Prostate gland (tissue), 2 donors: ENCODE results near the gene MEX3C.

Experiments
- POLR2A ChIP-seq: fragments of 450-650 bp; IDR thresholded peaks from one replicate; pipeline ENCODE4 v1.6.1; 2016; ENCODE audit warnings: antibody characterized with exemption, mild to moderate bottlenecking
- TF ChIP-seq, protein P1 (sequence below), 4 experiments: fragments of 200-600 bp in 2 of 4; fragments of 450-650 bp in 2 of 4; sonication (generic) in 2 of 4; IDR thresholded peaks; 1 replicate in 3 of 4; 2 replicates in 1 of 4; pipeline ENCODE4 v1.5.1; 2016 to 2019; ENCODE audit warnings: antibody characterized with exemption in 4 of 4, mild to moderate bottlenecking in 2 of 4, moderate library complexity in 2 of 4

DNA sequence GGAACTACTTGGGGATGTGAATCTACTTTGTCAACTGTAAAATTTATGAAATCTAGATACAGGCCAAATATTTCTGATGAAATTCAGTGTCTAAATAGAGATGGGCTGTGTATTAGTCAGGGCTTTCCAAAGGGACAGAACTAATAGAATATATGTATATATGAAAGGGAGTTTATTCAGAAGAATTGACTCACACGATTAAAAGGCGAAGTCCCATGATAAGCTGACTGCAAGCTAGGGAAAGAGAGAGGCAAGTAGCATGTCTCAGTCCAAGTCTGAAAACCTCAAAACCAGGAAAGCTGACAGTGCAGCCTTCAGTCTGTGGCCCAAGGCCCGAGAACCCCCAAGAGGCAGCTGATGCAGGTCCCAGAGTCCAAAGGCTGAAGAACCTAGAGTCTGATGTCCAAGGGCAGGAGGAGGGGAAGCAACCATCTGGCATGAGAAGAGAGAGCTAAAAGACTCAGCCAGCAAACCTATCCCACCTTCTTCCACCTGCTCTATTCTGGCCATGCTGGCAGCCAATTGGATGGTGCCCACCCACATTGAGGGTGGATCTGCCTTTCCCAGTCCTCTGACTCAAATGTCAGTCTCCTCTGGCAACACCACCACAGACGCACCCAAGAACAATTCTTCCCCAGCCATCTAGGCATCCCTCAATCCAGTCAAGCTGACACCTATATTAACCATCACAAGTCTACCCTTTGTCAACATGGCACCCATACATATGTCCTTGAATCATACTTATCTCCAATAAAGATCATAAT, 29.3 kb upstream of the MEX3C start:
- TF ChIP-seq POLR2A = no peak
- TF ChIP-seq, protein P1, sequence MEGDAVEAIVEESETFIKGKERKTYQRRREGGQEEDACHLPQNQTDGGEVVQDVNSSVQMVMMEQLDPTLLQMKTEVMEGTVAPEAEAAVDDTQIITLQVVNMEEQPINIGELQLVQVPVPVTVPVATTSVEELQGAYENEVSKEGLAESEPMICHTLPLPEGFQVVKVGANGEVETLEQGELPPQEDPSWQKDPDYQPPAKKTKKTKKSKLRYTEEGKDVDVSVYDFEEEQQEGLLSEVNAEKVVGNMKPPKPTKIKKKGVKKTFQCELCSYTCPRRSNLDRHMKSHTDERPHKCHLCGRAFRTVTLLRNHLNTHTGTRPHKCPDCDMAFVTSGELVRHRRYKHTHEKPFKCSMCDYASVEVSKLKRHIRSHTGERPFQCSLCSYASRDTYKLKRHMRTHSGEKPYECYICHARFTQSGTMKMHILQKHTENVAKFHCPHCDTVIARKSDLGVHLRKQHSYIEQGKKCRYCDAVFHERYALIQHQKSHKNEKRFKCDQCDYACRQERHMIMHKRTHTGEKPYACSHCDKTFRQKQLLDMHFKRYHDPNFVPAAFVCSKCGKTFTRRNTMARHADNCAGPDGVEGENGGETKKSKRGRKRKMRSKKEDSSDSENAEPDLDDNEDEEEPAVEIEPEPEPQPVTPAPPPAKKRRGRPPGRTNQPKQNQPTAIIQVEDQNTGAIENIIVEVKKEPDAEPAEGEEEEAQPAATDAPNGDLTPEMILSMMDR (IDR thresholded peaks at IDR 0.05) = no peak
